Measurements from ENCODE around the gene PTPRM. TPM values are rescaled to one million over a fixed set of nuclear protein-coding genes. Genes with fewer than 3 reads are reported as not detected.

The PTPRM gene
- total and polyA plus RNA-seq, 2 of the 8 experiments (the other 6 are each of a cell fraction or from before 2014, with no cell fraction given) = 4.1 to 7.0 TPM

- Histone ChIP-seq H3K79me2 (ENCODE audit: control insufficient read depth in 1 of 2, insufficient read depth in 2 of 2, low read length in 2 of 2) (no peaks in the 10 kb centered on the region), H2BK15ac (ENCODE audit: low read length) (no peak overlapping the region), H4K20me1 (replicated peaks in 1 of 2; ENCODE audit: control insufficient read depth in 1 of 2, insufficient read depth in 2 of 2, low read length in 2 of 2) (no peaks in the 10 kb centered on the region), H3K79me1 (ENCODE audit: low read depth, low read length) (no peaks in the 10 kb centered on the region), H3K56ac (replicated peaks; ENCODE audit: insufficient read length, low read depth, low read length) (no peak overlapping the region), H3K9ac (replicated peaks in 1 of 4; ENCODE audit: extremely low read depth in 1 of 4, low read depth in 3 of 4, low read length in 3 of 4) (no peak overlapping the region), H3K23ac (ENCODE audit: insufficient read length) (no peak overlapping the region), H3K14ac (ENCODE audit: insufficient read length) (no peak overlapping the region), H3K36me3 (ENCODE audit: control insufficient read depth in 2 of 4, insufficient read depth in 4 of 4, low read length in 3 of 4) (no peaks in the 10 kb centered on the region), H4K8ac (ENCODE audit: extremely low read depth, insufficient read depth, low read length) (no peak overlapping the region), H2BK12ac (ENCODE audit: low read depth, low read length) (no peak overlapping the region), H4K5ac (ENCODE audit: insufficient read length, low read depth, low read length) (no peak overlapping the region), H3K9me3 (ENCODE audit: insufficient read depth in 2 of 2, low read depth in 1 of 2, low read length in 1 of 2) (no peaks in the 10 kb centered on the region), H3K27ac (ENCODE audit: low read depth, low read length) (no peak overlapping the region), H2AK5ac (ENCODE audit: low read depth, low read length) (no peak overlapping the region), H2BK20ac (ENCODE audit: low read length) (no peak overlapping the region), H3K4me3 (ENCODE audit: extremely low read depth in 1 of 4, insufficient read depth in 2 of 4, low read depth in 3 of 4, low read length in 4 of 4) (no peak overlapping the region), H2BK5ac (ENCODE audit: low read depth, low read length) (no peak overlapping the region), H4K91ac (replicated peaks; ENCODE audit: insufficient read length, low read length) (no peak overlapping the region), H3K4me2 (ENCODE audit: insufficient read depth in 1 of 2, low read depth in 2 of 2, low read length in 2 of 2) (no peak overlapping the region), H3K4me1 (replicated peaks in 1 of 4; ENCODE audit: control insufficient read depth in 3 of 4, insufficient read depth in 4 of 4, low read length in 3 of 4) (peaks cover 0 to 2% (median 0%) of the 10 kb centered on the region in 4 experiments; a peak in 2 of 7 replicates), H3K18ac (ENCODE audit: extremely low read depth, low read length) (no peak overlapping the region), H3K4ac (replicated peaks; ENCODE audit: insufficient read length, low read depth, low read length) (no peak overlapping the region), H3K23me2 (ENCODE audit: low read depth, low read length) (no peaks in the 10 kb centered on the region), H2BK120ac (replicated peaks; ENCODE audit: low read depth, low read length) (no peak overlapping the region), H2AFZ (ENCODE audit: low read length) (no peak overlapping the region), H3K27me3 (replicated peaks in 1 of 4; ENCODE audit: control insufficient read depth in 3 of 4, extremely low read depth in 1 of 4, insufficient read depth in 3 of 4, low read length in 3 of 4) (no peaks in the 10 kb centered on the region)
- no peak for DNase-seq (ENCODE audit: low read depth in 1 of 2, low spot score in 2 of 2)
- WGBS, 2 experiments (ENCODE audit: extremely low coverage in 1 of 2, insufficient coverage in 1 of 2, insufficient read length in 1 of 2, insufficient replicate concordance in 2 of 2, low coverage in 1 of 2, low lambda C conversion rate in 2 of 2, missing lambda C conversion rate in 1 of 2) = 87% methylated on average over 1 of the region's 1 CpG; no CpG with 5 or more reads in 1 of the 2 experiments
- POLR2A ChIA-PET (ENCODE audit: partially characterized antibody) = no interaction called here
- FAIRE-seq = no peak
- CTCF ChIA-PET (ENCODE audit: partially characterized antibody) = interaction anchor here (0.7 to 1.0 kb wide), 3 partner anchors 48 to 739 kb away, joined by 3 read pairs; no protein-coding TSS in a partner anchor
- TF ChIP-seq SAP30 (IDR thresholded peaks at IDR 0.05; ENCODE audit: insufficient read depth, insufficient replicate concordance, low read length) (no peak), ASH2L (IDR thresholded peaks at IDR 0.05; ENCODE audit: low read length) (no peak), FOSL1 (IDR thresholded peaks at IDR 0.05; ENCODE audit: insufficient read depth, low read depth, low read length) (no peak), TAF7 (optimal IDR thresholded peaks at IDR 0.05; ENCODE audit: borderline replicate concordance, low read depth, low read length) (no peak), SUZ12 (IDR thresholded peaks at IDR 0.05; ENCODE audit: low read length) (no peak)
Observed at GRCh38 chr18:8011361-8011760, 444.2 kb downstream of the PTPRM start.
